GM12878 (cell line): ENCODE measurements around the gene RILPL2.

Experiments used
- BRCA1 ChIP-seq: IDR thresholded peaks from 2 replicates; pipeline ENCODE4 v1.6.1; 2011; ENCODE audit warnings: low read depth, low read length, improper control_type of control experiment
- MTA3 ChIP-seq: IDR thresholded peaks from 2 replicates; pipeline ENCODE4 v1.6.1; 2012; ENCODE audit warnings: low read length, inconsistent platforms, borderline replicate concordance

GRCh38 chr12:123395236-123395635, 41.2 kb downstream of the RILPL2 start:
- TF ChIP-seq MTA3 (no peak), BRCA1 (no peak)
